Measurements from ENCODE around the gene REST. TPM values are rescaled to one million over a fixed set of nuclear protein-coding genes. Genes with fewer than 3 reads are reported as not detected.
A peak's percentile ranks its signal among the peaks of the same experiment; 100 is the strongest.
"Not testable (repeated sequence)": the region's sequence is repeated elsewhere in the genome, so short reads cannot be mapped to it uniquely, and the experiment has no call there.

REST gene
- total RNA-seq, 1 donor from 2014 or later = 24.6 TPM

GRCh38 chr4:56909086-56909894, 1.6 kb downstream of the REST start:
- intact Hi-C loops (cut with DNase I) = loop anchor here (5.0 kb wide), 2 partner anchors 68 to 203 kb away; partner anchors contain the start of genes IGFBP7, NOA1 and POLR2B
- peak overlapping the region; percentile 88 for H3K27ac ChIP-seq

GRCh38 chr4:56910172-56910967, 2.7 kb downstream of the REST start:
- intact Hi-C loops (cut with DNase I) = no loop called here
- DNase-seq (ENCODE audit: extremely low spot score in 2 of 2) = no peak

More at GRCh38 chr4:56909086-56909894, 1.6 kb downstream of the REST start:
- H3K4me3 ChIP-seq = peak overlapping the region; percentile 65 to 70
- TF ChIP-seq POLR2A (IDR thresholded peaks at IDR 0.05) = no peak
- TF ChIP-seq POLR2AphosphoS5 (IDR thresholded peaks at IDR 0.05; ENCODE audit: insufficient read depth in 1 of 2, low read depth in 1 of 2) = peak in 1 of 2 donors; percentile 52
- no peak for TF ChIP-seq CTCF (IDR thresholded peaks at IDR 0.05)
- no peak for DNase-seq (ENCODE audit: extremely low spot score in 2 of 2)
- peaks cover 0 to 4% of the 10 kb centered on the region in 2 donors for H3K36me3 ChIP-seq
- no peaks in the 10 kb centered on the region for H3K27me3 ChIP-seq
- no peaks in the 10 kb centered on the region for H3K9me3 ChIP-seq
- H3K4me1 ChIP-seq = peaks cover 54% of the 10 kb centered on the region

DNA sequence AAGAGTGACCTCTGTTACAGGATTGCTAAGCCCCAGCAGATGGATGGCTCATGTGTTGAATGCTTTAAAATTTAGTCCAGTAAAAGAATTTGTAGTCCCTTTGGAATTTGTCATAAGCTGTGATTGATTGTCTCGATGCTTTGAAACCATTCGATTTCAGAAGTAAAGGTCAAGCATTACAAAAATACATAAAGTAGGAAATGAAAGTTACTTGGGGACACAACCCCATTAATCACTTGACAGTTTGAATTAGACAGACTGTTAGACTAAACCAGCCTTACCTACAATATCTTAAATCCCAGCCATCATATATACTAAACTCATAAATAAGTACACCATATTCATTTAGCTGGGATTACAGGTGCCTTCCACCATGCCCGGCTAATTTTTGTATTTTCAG, 6.6 kb downstream of the REST start:
- H3K9me3 ChIP-seq = no peaks in the 10 kb centered on the region
- H3K4me3 ChIP-seq = no peak overlapping the region
- TF ChIP-seq POLR2AphosphoS5 (IDR thresholded peaks at IDR 0.05; ENCODE audit: insufficient read depth in 1 of 2, low read depth in 1 of 2) = no peak
- no peak for TF ChIP-seq CTCF (IDR thresholded peaks at IDR 0.05)
- no peak for TF ChIP-seq POLR2A (IDR thresholded peaks at IDR 0.05)
- intact Hi-C loops (cut with DNase I) = no loop called here
- H3K27ac ChIP-seq = no peak overlapping the region
- peaks cover 70% of the 10 kb centered on the region for H3K4me1 ChIP-seq
- H3K36me3 ChIP-seq = peaks cover 0 to 9% of the 10 kb centered on the region in 2 donors
- no peak for DNase-seq (ENCODE audit: extremely low spot score in 2 of 2)
- no peaks in the 10 kb centered on the region for H3K27me3 ChIP-seq

More at GRCh38 chr4:56910172-56910967, 2.7 kb downstream of the REST start:
- no peak for TF ChIP-seq CTCF (IDR thresholded peaks at IDR 0.05)
- Histone ChIP-seq H3K4me3 (peak overlapping the region; percentile 65 to 70), H3K27me3 (no peaks in the 10 kb centered on the region), H3K4me1 (peaks cover 62% of the 10 kb centered on the region), H3K36me3 (peaks cover 0 to 4% of the 10 kb centered on the region in 2 donors), H3K27ac (no peak overlapping the region), H3K9me3 (no peaks in the 10 kb centered on the region)

DNA sequence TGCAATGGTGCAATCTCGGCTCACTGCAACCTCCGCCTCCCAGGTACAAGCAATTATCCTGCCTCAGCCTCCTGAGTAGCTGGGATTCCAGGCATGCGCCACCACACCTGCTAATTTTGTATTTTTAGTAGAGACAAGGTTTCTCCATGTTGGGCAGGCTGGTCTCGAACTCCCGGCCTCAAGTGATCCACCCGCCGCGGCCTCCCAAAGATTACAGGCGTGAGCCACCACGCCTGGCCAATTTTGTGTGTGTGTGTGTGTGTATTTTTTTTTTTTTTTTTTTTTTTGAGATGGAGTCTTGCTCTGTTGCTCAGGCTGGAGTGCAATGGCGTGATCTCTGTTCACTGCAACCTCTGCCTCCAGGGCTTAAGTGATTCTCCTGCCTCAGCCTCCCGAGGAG, 7.3 kb downstream of the REST start:
- H3K9me3 ChIP-seq; DNase-seq (ENCODE audit: extremely low spot score in 2 of 2); H3K36me3 ChIP-seq; H3K27me3 ChIP-seq; H3K27ac ChIP-seq; intact Hi-C loops (cut with DNase I); H3K4me3 ChIP-seq: not testable (repeated sequence)
- H3K4me1 ChIP-seq = peaks cover 65% of the 10 kb centered on the region

- Histone ChIP-seq H3K4me1 (peaks cover 6% of the 10 kb centered on the region), H3K36me3 (peaks cover 0 to 41% of the 10 kb centered on the region in 2 donors), H3K4me3 (no peak overlapping the region), H3K9me3 (no peaks in the 10 kb centered on the region), H3K27ac (no peak overlapping the region), H3K27me3 (no peaks in the 10 kb centered on the region)
- no peak for DNase-seq (ENCODE audit: extremely low spot score in 2 of 2)
- TF ChIP-seq POLR2A (IDR thresholded peaks at IDR 0.05) (no peak), POLR2AphosphoS5 (IDR thresholded peaks at IDR 0.05; ENCODE audit: insufficient read depth in 1 of 2, low read depth in 1 of 2) (no peak), CTCF (IDR thresholded peaks at IDR 0.05) (no peak)
- intact Hi-C loops (cut with DNase I) = no loop called here
Measured at GRCh38 chr4:56927196-56927595, 19.5 kb downstream of the REST start.

All from vagina (tissue), 2 donors.